ENCODE measurements around the gene CXXC5. TPM values are rescaled to one million over a fixed set of nuclear protein-coding genes. Genes with fewer than 3 reads are reported as not detected.

CXXC5 gene
- total RNA-seq, 1 donor from 2014 or later = 246 TPM

- peak; percentile 98 for DNase-seq (ENCODE audit: low read depth)
Observed at GRCh38 chr5:139638090-139638735, 9.9 kb upstream of the CXXC5 start.

DNA sequence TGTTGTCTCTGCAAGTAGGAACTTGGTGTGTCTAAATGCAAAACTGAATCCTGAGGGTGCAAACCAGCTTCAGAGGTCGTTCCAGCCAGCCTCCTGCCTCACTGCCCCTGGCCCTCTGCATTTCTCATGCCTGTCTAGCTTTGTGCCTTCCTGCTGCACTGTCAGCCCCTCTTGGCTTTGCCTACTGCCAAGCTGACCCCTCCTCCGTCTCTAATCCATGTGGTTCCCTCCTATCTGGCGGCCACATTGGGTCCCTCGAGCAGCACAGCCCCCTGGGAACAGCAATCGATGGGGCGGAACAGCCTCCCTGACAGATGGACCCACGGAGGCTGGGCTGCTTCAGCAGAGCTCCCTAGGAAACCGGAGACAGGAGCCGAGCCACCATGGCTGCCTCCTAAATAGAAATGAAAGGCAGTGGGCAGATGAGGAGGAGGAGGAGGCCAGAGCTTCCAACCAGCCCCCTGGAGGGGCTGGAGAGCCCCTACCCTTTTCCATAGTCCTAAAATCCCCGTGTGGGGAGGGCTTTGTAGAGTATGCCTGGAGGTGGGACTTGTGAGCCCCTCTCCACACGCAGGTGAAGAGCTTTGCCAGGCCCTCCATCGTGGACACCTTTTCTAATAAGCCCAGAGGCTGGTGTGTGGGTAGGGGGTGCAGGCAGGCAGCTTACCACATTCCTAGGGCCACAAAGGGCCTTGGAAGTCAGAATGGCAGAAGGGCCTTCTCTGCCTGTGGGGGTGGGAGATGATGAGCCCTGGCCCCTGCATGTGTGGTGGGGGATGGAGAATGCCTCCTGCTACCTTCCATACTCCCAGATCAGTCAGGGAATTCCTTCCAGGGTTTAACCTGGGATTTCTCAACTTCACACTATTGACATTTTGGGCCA lies 9.2 kb upstream of the CXXC5 start:
- peak; percentile 24 for DNase-seq (ENCODE audit: low read depth)

- peak; percentile 62 for DNase-seq (ENCODE audit: low read depth)
Observed at GRCh38 chr5:139639619-139640380, 8.3 kb upstream of the CXXC5 start.

- DNase-seq (ENCODE audit: low read depth) = peak; percentile 26
Observed at GRCh38 chr5:139640421-139641115, 7.6 kb upstream of the CXXC5 start.

DNA sequence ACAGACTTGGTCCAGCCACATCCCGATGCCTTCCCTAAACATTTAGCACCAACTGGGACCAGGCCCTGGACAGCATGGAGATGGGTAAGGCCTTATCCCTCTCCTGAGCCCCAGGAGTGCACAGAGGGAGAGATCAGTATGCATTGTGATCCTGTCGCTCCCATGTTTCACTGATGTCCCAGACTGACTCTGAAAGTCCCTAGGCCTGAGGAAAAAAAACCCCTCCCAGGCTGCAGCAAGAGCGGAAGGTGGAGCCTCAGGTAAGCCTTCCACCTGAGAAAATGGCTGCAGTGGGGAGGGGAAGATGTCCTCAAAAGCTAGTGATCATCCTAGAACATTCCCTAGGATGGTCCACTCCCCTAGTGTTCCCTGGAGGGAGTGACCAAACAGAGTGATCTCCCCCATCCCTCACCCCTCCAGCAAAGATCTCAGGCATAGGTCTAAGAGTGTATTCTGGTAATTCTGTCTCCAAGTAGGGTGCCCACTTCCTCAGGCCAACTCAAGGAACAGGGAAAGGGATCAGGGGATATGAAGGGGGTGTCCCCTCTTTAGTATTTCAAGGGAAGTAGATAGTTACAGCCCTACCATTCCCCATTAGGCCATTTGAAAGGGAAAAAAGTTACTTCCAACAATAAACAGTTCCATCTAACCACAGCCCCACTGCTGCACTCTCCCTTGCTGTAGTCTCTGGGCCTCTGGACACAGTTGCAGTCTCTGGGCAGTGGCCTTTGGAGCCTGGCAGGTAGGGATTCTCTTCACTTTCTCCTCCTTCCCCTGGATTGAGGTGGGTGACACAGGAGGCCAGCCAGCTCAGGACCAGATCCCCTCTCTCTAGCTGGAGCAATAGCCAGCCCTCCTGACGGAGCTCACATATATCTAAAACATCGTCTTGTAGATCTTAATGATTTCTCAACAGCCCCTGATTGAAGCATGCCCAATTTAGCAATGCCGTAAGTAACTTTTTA lies 6.8 kb upstream of the CXXC5 start:
- no peak for DNase-seq (ENCODE audit: low read depth)

DNA sequence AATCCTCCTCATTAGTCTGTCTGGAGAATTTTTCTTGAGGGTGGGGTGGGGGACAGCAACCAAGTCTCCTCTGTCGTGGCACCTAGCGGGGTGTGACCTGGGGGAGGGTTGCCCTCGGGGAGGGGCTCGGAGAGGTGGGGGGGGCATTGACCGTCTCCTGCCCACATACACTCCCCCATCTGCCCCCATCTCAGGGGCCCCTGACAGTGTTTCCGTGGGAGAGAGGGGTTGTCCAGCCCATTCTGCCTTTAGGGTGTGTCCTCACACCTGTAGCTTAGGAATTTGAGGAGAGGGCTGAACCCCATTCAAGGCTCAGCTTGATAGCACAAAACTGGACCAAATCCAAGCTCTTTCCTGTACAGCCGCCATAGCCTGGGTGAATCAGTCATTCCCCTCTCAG lies 5.9 kb upstream of the CXXC5 start:
- DNase-seq (ENCODE audit: low read depth) = no peak

DNA sequence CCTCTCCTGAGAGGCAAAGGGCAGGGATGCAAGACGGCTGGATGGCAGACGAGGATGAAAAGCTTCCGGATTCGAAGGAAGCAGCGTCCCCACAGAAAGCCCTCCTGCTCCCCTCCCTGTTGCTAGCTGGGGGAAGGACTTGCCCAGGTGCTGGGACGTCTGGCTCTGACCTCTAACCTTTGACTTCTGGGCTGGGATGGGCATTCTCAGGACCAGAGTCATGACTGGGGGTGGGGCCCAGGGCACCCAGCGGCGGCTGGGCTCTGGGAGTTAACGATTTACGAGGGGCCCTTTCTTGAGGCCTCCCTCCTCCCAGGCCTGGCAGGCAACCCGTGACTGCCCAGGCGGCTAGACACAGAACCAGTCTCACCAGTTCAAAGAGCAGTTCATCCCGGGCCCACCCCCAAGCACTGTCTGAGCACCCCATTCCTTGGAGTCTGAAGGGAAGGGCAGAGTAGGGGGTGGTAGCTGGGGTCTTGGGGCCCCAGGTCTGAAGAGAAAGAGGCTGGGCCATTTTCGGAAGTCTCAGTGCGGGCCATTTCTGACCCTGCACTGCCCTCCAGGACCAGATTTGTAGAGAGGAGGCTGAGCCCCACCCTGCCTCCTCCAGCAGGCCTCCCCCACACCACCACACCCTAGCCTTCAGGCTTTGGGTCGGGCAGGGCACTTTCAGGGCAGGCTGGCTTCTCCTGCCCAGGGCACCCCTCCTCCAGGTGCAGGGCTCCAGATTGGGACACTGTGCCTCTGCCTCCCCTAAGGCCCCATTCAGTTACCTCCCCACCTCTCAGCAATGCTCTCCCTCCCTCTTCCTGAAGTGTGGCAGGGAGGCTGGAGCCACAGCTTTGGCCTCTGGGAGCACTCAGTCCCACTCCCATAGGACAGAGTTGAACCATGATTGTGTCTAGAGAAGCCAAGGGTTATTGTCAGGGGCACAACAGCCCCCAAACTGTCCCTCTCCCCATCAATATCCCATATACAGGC lies 5.0 kb upstream of the CXXC5 start:
- DNase-seq (ENCODE audit: low read depth) = no peak

GRCh38 chr5:139644001-139644456 lies 4.1 kb upstream of the CXXC5 start:
- DNase-seq (ENCODE audit: low read depth) = no peak

GRCh38 chr5:139644646-139645429 lies 3.3 kb upstream of the CXXC5 start:
- peak; percentile 10 for DNase-seq (ENCODE audit: low read depth)

DNA sequence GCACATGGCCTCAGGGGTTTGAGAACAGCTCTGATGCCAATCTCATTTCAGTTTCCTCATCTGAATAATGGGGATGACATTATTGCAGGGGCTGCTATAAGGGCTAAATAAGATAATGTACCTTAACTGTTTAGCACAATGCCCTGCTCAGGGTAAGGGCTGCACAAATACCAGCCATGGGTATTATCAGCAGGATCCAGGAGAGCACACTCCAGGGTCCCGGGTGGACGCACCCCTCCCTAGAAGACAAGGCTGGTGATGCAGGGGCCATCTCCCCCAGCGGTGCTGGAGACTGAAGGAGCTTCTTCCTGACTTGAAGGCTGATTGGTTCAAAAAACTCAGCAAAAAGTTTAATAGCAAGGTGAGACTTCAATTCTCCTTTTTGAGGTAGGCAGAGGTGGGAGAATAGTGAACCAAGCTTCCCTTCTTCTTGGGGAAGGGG lies 2.7 kb upstream of the CXXC5 start:
- no peak for DNase-seq (ENCODE audit: low read depth)

DNA sequence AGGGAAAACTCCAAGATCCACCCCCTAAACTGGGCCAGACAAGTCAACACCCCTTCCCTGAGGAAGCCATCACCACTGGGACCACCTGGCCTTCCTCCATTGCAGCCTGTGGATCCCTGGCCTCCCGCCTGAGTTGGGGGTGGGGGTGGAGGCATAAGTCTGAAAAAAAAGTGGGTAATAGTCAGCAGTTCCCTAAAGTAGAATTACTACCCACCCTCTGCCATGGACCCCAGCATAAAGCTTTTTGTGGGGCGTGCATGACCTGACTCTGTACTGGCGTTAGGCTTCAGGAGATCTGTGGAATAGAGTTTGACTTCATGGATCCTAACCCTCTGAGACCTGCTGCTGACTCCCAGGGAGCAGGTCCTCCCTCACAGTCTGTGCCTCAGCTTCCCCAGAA lies 2.0 kb upstream of the CXXC5 start:
- no peak for DNase-seq (ENCODE audit: low read depth)

DNA sequence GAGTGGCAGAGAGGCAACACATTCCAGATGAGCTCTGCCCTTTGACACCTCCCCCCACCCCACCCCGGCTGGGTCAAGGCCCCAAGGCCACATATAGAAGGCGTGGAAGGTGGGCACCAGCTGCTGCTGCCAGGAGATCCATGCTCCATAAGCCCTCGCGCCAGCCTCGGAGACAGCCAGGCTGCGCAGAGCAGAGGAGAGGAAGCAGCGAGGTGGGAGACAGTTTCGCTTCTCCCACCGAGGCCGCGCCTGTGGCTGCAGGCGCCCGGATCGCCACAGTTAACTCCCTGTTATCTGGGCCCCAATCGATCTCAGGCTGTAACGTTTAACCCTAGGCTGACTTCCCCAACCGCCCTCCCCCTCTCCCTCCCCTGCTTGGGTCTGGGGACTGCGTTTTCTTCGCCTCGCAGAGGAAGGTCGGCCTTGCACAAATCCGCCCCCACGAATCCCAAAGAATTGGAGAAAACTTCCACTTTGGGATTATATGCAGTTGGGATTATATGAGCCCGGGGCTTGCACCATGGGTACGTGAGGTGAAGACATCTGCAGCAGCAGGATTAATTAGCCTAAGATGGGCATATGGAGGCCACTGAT lies 1.1 kb upstream of the CXXC5 start:
- no peak for DNase-seq (ENCODE audit: low read depth)

- no peak for DNase-seq (ENCODE audit: low read depth)
Observed at GRCh38 chr5:139647506-139648204, 494 bp upstream of the CXXC5 start.

- DNase-seq (ENCODE audit: low read depth) = peak; percentile 50
Observed at GRCh38 chr5:139649082-139649991, 1.2 kb downstream of the CXXC5 start.

- DNase-seq (ENCODE audit: low read depth) = peak; percentile 59
Observed at GRCh38 chr5:139650031-139650688, 2.0 kb downstream of the CXXC5 start.
